HG03558 (cell line): ENCODE data around the gene AXL.
A peak's percentile ranks its signal among the peaks of the same experiment; 100 is the strongest.

Source experiments
- ATAC-seq: cut with Tn5 transposase; IDR thresholded peaks from one replicate; pipeline ENCODE4 v1.9.1; 2021; ENCODE audit warnings: moderate number of reproducible peaks; ENCODE audit not compliant: unreplicated experiment; ENCODE audit errors: extremely low read depth

Gene AXL

DNA sequence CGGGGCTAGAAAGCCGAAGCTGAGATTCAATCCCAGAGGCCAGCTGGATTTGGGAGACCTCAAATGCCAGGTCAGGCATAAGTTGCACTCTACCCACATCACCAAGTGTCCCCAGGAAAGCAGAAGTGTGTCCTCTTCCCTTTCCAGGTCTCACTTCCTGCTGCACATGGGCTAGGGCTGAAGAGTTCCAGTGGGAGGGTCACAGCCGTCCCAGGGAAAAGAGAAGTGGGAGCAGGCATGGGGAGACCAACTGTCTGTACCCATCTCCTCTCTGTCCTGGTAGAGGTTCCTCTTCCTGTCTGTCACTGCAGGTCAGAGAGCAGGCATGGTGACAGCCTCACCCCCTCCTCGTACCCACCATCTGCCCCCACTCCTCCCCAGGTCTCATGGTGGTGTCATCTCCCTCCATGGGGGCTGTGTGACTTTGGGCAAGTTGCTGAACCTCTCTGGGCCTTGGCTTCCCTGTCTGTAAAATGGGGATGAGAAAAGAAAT is 14.8 kb downstream of the AXL start:
- no peak for ATAC-seq

DNA sequence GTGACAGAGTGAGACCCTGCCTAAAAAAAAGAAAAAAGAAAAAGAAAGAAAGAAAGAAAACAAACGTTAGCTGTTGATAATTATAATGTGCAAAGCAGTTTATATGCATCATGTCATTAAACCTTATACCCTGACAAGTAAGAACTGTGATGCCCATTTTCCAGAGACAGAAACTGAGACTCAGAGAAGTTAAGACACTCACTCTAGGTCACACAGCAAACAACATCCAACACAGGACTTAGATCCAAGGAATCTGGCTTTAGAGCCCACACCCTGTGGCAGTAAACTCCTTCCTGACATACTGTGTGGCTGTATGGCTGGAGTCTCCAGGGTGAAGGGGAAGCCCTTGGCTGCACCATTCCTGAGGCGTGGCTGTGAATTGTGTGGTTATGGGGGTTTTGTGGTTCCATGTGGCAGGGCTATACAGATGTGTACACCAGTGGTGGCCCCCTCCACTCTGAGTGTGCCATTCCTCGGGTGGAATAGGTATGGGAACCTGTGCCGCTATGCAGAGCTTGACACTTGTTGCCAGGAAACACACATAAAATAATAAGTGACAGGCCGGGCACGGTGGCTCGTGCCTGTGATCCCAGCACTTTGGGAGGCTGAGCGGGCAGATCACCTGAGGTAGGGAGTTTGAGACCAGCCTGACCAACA is 15.6 kb downstream of the AXL start:
- no peak for ATAC-seq

DNA sequence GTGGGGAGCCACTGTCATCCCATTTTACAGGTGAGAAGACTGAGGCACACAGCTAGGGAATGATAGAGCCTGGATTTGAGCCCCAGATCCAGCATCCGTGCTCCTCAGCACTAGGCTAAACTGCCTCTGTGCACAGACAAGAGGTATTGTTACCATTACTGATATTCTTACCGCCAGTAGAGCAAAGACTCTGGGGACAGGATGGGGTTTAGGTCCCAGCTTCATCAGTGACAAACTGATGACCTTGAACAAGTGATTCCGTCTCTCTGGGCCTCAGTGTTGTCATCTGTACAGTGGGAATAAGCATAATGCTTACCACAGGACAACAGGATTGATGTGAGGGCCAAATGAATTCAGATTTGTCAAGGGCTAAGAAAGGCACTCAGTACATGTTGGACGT is 16.5 kb downstream of the AXL start:
- no peak for ATAC-seq

DNA sequence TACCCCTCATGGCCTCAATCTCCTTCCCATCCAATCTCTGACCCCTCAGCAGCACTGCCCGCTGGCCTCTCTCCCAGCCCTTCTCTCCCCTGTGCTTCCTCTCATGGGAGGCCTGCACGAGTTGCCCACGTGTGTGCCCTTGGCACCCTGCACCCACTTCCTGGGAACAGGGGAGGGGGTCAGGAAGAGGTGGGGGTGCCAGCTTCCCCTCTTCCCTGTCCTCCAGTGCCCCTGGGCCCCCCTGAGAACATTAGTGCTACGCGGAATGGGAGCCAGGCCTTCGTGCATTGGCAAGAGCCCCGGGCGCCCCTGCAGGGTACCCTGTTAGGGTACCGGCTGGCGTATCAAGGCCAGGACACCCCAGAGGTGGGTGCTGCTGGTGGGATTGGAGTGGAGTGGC is 19.2 kb downstream of the AXL start:
- ATAC-seq: no peak

DNA sequence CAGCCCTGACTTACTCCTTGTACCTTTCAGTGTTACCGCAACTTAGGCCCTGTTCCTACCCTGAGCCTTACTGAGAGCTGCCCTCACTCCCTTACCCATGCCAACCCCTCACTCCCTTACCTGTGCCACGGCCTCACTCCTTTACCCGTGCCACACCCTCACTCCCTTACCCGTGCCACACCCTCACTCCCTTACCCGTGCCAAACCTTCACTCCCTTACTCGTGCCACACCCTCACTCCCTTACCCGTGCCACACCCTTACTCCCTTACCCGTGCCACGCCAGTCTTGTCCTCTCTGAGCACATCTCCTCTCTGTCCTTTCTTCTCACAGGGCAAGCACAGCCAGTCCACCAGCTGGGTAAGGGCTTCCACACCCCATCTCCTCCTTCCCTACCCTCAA is 20.3 kb downstream of the AXL start:
- ATAC-seq: no peak

DNA sequence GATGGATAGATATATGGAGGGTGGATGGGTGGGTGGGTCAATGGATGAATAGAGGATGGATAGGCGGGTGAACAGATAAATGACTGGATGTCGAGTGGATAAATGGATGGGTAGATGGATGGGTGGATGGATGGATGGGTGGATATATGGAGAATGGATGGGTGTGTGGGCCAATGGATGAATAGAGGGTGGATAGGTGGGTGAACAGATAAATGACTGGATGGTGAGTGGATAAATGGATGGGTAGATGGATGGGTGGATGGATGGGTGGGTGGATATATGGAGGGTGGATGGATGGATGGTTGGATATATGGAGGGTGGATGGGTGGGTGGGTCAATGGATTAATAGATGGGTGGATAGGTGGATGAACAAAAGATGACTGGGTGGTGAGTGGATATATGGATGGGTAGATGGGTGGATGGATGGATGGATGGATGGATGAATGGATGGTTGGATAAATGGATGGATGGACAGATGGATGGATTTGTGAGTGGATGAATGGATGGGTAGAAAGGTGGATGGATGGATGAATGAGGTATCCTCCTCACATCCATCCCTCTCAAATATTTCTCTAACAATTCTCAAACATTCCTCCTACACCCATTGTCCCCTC is 21.0 kb downstream of the AXL start:
- no peak for ATAC-seq

DNA sequence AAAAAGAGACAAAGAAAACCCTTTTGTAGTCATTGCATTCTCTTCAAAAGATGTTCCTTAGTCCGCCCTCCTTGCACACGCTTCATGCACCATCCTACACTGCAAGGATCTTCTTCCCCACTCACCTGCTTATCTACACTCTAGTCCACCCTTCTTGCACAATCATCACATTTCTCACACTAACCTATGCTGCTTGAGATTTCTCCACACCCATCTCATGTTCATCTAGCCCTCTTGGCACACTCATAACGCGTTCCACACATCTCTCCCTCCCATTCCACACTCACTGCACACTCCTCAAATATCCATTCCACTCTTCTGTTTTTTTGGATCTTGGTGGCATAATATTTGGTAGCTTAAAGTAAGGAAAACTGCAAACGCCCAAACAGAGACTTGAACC is 22.8 kb downstream of the AXL start:
- ATAC-seq: no peak

DNA sequence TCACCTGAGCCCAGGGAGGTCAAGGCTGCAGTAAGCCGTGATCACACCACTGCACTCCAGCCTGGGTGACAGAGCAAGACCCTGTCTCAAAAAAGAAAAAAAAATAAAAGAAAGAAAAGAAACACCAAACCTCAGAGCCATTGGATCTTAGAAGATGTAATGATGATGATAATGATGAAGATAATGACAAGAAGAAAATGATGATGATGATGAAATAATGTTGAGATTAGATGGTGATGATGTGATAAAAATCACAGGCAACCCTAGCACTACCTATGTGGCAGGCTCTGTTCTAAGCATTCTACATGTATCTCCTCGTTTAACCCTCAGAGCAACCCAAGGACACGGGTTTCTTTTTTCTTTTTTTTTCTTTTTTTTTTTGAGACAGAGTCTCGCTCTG is 25.1 kb downstream of the AXL start:
- ATAC-seq: no peak

DNA sequence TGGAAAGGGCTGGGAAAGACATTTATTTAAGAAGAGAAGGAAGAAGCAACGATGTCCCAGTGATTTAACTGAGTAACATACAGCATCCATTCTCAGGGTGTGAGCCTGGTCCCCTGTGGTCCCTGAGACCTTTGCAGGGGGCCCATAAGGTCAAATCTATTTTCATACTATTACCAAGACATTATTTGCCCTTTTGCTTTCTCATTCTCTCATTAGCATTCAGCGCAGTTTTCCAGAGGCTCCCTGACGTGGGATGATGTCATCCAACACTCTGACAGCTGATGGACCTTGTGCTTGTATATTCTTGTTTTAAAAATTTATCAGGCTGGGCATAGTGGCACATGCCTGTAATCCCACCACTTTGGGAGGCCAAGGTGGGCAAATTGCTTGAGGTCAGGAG is 26.8 kb downstream of the AXL start:
- ATAC-seq: no peak

DNA sequence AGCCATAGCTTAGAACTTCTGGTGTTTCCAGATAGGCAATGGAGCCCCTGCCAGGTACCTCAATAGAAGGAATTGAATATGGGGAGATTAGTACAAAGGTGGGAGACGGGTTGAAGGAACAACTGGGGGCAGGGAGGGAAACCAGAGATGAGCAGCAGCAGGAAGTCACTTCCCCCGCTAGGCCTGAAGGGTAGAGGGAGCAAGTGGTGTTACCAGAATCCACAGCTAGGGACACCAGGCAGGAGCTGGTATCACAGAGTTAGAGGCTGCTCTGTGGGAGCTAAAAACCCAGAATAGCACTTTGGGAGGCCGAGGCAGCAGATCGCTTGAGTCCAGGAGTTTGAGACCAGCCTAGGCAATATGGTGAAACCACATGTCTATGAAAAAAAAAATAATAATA is 29.9 kb downstream of the AXL start:
- no peak for ATAC-seq

DNA sequence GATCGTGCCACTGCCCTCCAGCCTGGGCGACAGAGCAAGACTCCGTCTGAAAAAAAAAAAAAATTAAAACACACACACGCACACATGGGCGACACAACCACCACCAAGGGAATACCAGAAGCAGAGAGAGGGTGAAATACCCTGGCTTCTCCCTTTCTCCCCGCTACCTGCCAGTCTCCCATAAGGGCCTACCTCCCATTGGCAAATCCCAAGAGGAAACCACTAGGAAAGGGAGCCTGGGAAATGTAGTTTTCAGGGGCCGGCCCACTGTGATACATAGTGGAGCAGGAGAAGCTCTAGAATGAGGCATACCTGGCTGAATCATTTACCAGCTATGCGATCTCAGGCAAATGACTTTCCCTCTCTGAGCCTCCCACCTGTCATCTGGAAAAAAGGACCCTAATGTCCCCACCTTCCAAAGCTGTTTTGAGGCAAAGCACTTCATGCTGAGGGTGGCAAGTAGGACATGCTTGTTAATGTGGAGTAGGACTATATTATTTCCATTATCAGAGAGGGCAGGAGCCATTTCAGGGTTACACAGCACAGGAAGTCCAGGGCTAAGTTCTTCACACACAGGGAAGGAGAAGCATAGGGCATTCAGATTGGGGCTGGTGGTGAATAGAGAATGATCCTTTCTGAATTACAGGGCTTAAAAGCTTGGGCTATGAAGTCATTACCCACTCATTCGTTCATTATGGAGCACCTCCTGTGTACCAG is 30.8 kb downstream of the AXL start:
- no peak for ATAC-seq

DNA sequence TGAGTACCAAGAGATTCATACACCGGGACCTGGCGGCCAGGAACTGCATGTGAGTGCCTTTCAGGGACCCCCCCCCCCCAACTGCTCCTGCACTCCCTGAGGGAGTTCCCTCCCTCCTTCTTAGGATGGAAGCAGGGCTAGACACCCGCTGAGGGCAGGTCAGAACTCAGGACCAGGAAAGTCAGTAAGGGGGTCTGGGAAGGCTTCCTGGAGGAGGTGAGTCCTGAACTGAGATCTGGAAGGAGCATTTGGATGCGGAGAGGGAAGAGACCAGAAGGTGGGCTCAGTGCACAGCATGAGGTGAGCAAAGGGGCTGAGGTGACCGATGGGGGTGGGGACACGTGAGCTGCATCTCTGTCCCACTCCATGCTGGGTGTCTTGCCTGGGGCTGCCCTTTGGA is 34.6 kb downstream of the AXL start:
- no peak for ATAC-seq

DNA sequence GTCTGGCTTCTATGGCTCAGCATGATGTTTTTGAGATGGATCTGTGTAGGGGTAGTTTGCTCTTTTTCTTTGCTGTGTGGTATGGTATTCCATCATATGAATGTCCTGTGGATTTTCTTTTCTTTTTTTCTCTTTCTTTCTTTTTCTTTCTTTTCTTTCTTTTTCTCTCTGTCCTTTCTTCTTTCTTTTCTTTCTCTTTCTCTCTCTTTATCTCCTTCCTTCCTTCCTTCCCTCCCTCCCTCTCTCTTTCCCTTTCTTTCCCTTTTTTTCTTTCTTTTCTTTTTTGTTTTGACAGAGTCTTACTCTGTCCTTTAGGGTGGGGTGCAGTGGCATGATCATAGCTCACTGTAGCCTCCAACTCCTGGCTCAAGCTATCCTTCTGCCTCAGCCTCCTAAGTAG is 36.1 kb downstream of the AXL start:
- ATAC-seq: no peak

DNA sequence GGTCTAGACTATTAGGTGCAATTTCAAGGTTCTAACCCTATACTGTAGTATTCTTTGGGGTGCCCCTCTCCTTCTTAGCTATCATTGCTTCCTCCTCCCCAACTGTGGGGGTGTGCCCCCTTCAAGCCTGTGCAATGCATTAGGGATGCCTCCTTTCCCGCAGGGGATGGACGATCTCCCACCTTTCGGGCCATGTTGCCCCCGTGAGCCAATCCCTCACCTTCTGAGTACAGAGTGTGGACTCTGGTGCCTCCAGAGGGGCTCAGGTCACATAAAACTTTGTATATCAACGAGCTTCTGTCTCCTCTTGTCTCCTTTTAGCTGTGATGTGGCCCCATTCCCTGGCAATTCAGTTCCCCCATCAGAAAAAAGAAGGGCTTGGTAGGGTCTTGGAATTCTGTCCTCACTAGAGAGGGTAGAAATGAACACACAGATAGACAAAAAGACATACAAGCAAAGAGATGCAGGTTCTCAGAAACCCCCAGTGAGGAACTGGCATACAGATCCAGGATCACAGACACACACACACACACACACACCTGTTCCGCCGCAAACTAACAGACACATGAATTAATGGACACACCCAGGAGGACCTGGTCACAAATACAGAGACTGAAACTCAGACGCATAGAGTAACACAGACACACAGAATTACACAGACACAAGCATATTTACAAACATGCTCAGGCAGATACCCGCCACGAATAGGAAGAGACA is 42.6 kb downstream of the AXL start:
- no peak for ATAC-seq

DNA sequence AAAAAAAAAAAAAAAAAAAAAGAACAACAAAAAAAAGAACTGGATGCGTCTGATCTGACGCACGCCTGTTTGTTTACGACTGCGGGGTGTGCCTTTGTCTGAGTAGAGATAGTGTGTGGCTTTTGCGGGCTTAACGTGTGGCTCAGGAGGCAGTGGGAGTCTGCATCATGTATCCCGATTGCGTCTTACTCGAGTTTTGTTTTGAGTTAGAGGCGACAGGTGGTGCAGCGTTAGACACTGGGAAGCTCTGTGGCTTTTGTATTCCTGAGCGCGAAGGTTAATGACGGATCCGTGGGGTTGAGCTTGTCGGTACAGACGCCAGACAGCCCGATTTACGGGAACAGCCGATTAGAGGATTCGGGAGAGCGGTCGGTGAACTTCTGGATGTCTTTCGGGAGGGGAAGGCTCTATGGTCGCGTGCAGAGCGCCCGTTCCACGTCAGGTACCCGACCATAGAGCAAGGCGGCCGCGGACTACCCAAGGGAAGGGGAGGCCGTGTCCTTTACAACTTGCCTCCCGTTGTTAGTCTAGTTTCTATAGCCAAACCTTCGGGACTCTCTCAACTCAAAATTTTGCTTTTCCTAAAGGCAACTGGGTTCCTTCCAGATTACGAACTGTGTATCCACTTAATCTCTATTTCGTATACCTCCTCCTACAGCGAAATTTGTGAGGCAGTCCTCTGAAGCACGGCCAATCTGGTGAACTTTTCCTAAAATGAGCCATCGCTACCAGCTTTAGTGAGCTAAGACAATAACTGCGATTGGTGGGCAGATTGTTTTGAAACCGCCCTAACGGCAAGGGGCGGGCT is 44.2 kb downstream of the AXL start:
- ATAC-seq: no peak

DNA sequence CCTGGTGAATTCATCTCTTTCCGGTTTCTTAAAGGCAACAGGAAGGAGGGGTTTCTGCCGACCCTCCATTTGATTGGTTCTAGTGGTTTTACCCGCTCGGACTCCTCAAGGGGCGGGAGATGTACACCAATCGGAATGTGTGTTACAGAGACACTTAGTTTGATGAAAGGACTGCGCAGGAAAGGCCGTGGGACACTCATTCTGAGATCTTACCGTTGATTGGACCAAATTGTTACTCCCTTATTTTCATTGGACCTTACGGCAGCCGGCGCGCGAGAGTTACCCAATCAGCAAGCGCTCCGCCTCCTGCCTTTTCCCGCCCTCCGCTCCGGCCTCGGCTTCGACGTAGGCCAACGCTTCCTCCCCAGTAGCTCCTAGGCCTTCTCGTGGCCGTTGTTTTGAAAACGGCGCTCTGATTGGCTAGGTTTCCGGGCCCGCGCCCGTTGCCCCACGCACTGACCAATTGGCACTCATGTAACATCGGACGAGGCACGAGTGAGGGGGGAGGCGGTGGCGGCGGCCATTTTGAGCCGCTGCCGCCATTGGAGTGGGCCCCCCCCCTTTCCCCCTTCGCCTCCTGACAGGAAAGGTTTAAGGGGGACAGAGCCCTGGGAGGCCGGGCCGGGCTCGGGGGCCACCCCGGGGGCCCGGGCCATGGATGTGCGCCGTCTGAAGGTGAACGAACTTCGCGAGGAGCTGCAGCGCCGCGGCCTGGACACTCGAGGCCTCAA is 45.0 kb downstream of the AXL start, which contains the start of gene HNRNPUL1:
TSS of gene HNRNPUL1 (plus strand) at position 523 of the 731 bp plus-strand sequence. CDS start at position 655, 132 bp downstream.
- ATAC-seq: peak; percentile 57

DNA sequence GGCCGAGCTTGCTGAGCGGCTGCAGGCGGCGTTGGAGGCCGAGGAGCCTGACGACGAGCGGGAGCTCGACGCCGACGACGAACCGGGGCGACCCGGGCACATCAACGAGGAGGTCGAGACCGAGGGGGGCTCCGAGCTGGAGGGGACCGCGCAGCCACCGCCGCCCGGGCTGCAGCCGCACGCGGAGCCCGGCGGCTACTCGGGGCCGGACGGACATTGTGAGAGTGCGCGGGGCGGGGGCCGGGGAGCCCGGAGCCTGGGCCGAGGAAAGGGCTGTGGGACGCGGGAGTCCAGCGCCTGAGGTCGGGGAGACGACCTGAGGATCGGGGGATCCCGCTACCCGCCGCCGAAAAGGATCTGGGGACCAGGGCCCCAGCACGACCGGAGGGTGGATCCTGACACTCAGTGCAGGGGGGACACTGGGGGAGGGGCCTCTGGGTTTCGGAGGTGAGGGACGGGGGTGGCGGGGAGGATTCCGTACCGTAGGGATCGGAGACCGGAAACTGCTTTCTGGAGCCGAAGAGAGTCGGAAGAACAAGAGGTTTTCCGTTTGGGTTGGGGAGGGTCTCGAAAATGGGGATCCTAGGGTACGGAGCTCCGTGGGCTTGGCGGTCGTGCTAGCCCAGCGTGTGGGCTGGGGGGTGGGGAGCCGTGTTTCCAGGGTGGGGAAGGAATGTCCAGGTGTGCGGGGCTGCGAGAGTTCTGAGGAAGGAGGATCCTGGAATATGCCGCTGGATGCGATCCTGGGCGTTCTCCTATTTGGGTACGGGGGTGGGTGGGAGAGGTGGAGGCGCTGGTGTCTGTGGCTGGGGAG is 45.8 kb downstream of the AXL start:
- no peak for ATAC-seq

DNA sequence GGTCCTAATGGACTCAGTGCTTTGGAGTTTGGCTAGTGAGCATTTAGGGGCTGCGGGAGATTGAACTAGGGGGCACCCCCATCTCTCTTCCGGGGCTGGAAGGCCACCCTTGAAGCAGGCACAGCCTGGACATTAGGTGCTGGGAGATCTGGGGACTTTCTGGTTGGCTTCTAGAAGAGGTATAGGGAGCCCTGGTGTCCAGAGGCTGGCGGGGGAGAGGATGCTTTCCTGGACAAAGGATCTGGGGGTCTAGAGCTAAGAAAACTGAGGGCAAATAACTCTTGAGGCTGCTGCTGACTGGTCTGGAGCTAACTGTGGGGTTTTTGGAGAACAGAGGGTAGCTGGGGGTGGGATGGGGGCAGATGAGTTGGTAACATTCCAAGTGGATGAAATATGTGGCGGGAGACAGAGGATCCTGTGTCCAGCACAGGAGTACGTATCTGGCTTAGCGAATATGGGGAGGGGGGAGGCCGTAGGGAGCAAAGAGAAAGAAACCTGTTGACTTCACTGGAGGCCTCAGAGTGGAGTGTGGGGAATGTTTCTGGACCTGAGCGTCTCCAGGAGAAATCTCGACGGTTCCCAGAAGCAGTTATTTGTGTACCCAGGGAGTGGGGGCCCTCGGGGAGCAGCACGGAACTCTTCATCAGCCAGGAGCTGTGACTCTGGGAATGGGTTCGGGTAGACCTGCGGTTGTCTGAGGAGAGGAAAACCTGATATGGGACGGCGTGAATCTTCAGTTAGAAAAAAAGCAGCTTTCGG is 46.6 kb downstream of the AXL start:
- no peak for ATAC-seq
